ENCODE results near the gene SIGLEC5. TPM values are rescaled to one million over a fixed set of nuclear protein-coding genes. Genes with fewer than 3 reads are reported as not detected.
A peak's percentile ranks its signal among the peaks of the same experiment; 100 is the strongest.

SIGLEC5 gene
- total RNA-seq, 1 donor from 2014 or later = not detected

GRCh38 chr19:51571599-51571998 lies 58.6 kb downstream of the SIGLEC5 start:
- DNase-seq (ENCODE audit: low spot score in 2 of 2, unreplicated experiment in 2 of 2) = no peak
- TF ChIP-seq, protein P1, sequence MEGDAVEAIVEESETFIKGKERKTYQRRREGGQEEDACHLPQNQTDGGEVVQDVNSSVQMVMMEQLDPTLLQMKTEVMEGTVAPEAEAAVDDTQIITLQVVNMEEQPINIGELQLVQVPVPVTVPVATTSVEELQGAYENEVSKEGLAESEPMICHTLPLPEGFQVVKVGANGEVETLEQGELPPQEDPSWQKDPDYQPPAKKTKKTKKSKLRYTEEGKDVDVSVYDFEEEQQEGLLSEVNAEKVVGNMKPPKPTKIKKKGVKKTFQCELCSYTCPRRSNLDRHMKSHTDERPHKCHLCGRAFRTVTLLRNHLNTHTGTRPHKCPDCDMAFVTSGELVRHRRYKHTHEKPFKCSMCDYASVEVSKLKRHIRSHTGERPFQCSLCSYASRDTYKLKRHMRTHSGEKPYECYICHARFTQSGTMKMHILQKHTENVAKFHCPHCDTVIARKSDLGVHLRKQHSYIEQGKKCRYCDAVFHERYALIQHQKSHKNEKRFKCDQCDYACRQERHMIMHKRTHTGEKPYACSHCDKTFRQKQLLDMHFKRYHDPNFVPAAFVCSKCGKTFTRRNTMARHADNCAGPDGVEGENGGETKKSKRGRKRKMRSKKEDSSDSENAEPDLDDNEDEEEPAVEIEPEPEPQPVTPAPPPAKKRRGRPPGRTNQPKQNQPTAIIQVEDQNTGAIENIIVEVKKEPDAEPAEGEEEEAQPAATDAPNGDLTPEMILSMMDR (IDR thresholded peaks at IDR 0.05; ENCODE audit: unreplicated experiment) = no peak
- peak overlapping the region; percentile 91 for H3K27ac Mint-ChIP-seq
- peak overlapping the region; percentile 89 for H3K4me3 Mint-ChIP-seq
- H3K9me3 Mint-ChIP-seq = no peaks in the 10 kb centered on the region
- H3K36me3 Mint-ChIP-seq = peaks cover 11% of the 10 kb centered on the region
- H3K27me3 Mint-ChIP-seq (ENCODE audit: low read depth) = peaks cover 5% of the 10 kb centered on the region
- peaks cover 12% of the 10 kb centered on the region for H3K4me1 Mint-ChIP-seq

DNA sequence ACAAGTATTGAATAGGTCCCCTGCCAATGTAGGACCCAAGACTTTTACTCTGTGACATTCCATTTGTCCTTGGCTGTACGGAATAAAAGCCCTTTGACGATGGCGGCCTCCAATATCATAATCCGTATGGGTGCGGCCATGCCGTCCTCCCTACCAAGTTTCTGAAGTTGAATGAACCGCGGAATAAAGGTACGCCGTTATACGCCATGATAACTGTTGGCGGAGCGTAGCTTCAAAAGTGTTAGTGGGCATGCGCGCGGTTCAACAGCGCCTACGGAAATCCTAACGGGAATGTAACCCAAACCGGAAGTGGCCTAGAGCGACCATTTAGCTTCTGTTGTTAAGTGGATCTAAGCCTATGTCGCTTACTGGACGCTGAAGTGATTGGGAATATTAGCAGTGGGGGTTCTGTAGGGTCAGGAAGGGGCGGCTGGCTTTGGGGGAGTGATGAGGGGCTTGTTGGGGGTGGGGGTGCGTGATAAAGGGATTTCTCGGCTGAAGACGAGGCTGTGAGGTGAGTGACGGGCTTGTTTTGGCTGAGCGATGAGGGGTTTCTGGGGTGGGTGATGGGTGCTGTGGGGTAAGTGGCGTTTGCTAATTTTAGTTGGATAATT lies 59.1 kb downstream of the SIGLEC5 start, which contains the start of gene ZNF175:
Gene ZNF175 (plus strand): TSS at position 322 of the 614 bp plus-strand sequence. CDS start 2,047 bp downstream, outside the sequence.
- Mint-ChIP-seq H3K4me3 (peak within 1 kb of the TSS; percentile 89), H3K9me3 (no peaks in the 10 kb centered on the region), H3K27me3 (ENCODE audit: low read depth) (peaks cover 5% of the 10 kb centered on the region), H3K4me1 (peaks cover 12% of the 10 kb centered on the region), H3K27ac (peak within 1 kb of the TSS; percentile 91), H3K36me3 (peaks cover 10% of the 10 kb centered on the region)
- DNase-seq (ENCODE audit: low spot score in 2 of 2, unreplicated experiment in 2 of 2) = peak; percentile 85 to 93
- TF ChIP-seq, protein P1 (IDR thresholded peaks at IDR 0.05; ENCODE audit: unreplicated experiment) = no peak

GRCh38 chr19:51568456-51568855 lies 61.7 kb downstream of the SIGLEC5 start:
- DNase-seq (ENCODE audit: low spot score in 2 of 2, unreplicated experiment in 2 of 2) = no peak
- H3K27me3 Mint-ChIP-seq (ENCODE audit: low read depth) = peaks cover 5% of the 10 kb centered on the region
- H3K4me1 Mint-ChIP-seq = peaks cover 12% of the 10 kb centered on the region
- no peak overlapping the region for H3K4me3 Mint-ChIP-seq
- TF ChIP-seq, protein P1 (IDR thresholded peaks at IDR 0.05; ENCODE audit: unreplicated experiment) = no peak
- H3K9me3 Mint-ChIP-seq = no peaks in the 10 kb centered on the region
- H3K27ac Mint-ChIP-seq = no peak overlapping the region
- H3K36me3 Mint-ChIP-seq = peaks cover 4% of the 10 kb centered on the region

DNA sequence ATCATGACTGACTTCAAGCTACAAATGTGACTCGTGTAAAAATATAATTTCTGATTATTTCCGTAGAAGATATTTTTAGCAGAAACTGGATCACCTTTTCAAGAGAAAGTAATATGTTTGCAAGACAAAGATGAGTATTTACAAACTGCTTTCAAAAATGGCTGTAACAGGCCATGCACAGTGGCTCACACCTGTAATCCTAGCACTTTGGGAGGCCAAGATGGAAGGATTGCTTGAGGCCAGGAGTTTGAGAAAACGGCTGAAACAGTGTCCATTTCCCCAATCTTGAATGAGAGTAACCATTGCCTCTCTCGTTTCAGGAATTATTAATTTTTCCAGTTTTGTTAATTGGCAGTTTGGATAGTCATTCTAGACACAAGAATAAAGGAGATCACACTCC lies 62.6 kb downstream of the SIGLEC5 start:
- no peaks in the 10 kb centered on the region for H3K9me3 Mint-ChIP-seq
- H3K36me3 Mint-ChIP-seq = no peaks in the 10 kb centered on the region
- TF ChIP-seq, protein P1 (IDR thresholded peaks at IDR 0.05; ENCODE audit: unreplicated experiment) = no peak
- no peak for DNase-seq (ENCODE audit: low spot score in 2 of 2, unreplicated experiment in 2 of 2)
- no peak overlapping the region for H3K27ac Mint-ChIP-seq
- H3K4me1 Mint-ChIP-seq = peaks cover 12% of the 10 kb centered on the region
- H3K4me3 Mint-ChIP-seq = no peak overlapping the region
- H3K27me3 Mint-ChIP-seq (ENCODE audit: low read depth) = peaks cover 5% of the 10 kb centered on the region

DNA sequence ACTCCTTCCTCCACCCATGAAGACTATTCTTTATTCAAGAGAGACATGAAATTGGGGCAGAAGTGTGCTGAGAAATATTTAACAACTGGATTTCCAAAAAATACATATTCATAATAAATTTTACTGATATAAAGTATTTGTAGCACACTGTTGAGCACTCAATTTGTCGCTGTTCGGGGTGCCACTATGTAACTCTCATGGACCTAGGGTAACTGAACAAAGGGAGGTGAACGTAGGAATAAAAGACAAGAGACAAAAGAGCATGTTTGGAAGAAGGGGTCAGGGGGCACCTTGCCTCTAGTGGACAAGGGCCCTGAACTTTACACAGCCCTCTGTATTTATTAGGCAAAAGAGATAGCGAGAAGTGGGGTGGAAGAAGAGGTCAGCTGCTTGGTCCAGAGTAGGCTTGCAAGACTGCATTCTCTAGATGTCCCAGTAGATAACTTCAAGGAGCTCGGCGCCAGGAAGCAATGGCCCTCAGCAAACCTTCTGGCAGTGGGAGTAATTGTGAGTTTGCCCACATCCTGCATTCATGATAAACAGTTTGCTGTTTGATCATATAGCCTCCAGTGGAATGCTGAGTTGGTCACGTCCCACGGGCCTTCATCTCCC lies 63.6 kb downstream of the SIGLEC5 start:
- Mint-ChIP-seq H3K4me1 (peaks cover 2% of the 10 kb centered on the region), H3K27ac (no peak overlapping the region), H3K36me3 (no peaks in the 10 kb centered on the region), H3K27me3 (ENCODE audit: low read depth) (peaks cover 5% of the 10 kb centered on the region), H3K4me3 (no peak overlapping the region), H3K9me3 (no peaks in the 10 kb centered on the region)
- TF ChIP-seq, protein P1 (IDR thresholded peaks at IDR 0.05; ENCODE audit: unreplicated experiment) = no peak
- no peak for DNase-seq (ENCODE audit: low spot score in 2 of 2, unreplicated experiment in 2 of 2)
